Testis (tissue), 3 donors: ENCODE data around the gene ENTPD6. TPM values are rescaled to one million over a fixed set of nuclear protein-coding genes. Genes with fewer than 3 reads are reported as not detected.

Experiments
- DNase-seq: peaks from one replicate; pipeline ENCODE4 v3.0.0-alpha.2; 2019
- H3K27ac ChIP-seq, 2 donors: fragments of 200-600 bp; sonication (generic); one replicate each; pipeline ENCODE4 v1.5.1; 2019
- H3K27me3 ChIP-seq: fragments of 200-600 bp; sonication (generic); one replicate; pipeline ENCODE4 v1.5.1; 2019
- H3K36me3 ChIP-seq: fragments of 200-600 bp; sonication (generic); one replicate; pipeline ENCODE4 v1.5.1; 2017; ENCODE audit warnings: low read depth; ENCODE audit errors: missing control alignments
- H3K4me1 ChIP-seq: fragments of 200-600 bp; sonication (generic); one replicate; pipeline ENCODE4 v1.5.1; 2019
- H3K4me3 ChIP-seq, 2 donors: fragments of 200-600 bp; sonication (generic); one replicate each; pipeline ENCODE4 v1.5.1; 2017 to 2019
- H3K9me3 ChIP-seq: fragments of 200-600 bp; sonication (generic); one replicate; pipeline ENCODE4 v1.5.1; 2017
- CTCF ChIP-seq, 3 experiments: fragments of 450-650 bp in 2 of 3; fragments of 200-600 bp in 1 of 3; sonication (generic) in 1 of 3; IDR thresholded peaks; one replicate each; pipeline ENCODE4 v1.5.1; 2016 to 2019; ENCODE audit warnings: antibody characterized with exemption in 3 of 3, mild to moderate bottlenecking in 2 of 3, moderate library complexity in 1 of 3
- POLR2A ChIP-seq: fragments of 450-650 bp; IDR thresholded peaks from one replicate; pipeline ENCODE4 v1.6.1; 2017; ENCODE audit warnings: antibody characterized with exemption, mild to moderate bottlenecking, moderate library complexity
- WGBS, 2 donors: methylation state at CpG; one replicate each; pipeline ENCODE4 v1.1.5; 2018; 5-methylcytosine and 5-hydroxymethylcytosine counted together
- intact Hi-C: fragments of 100-400 bp; cut with DNase I; formaldehyde crosslinking; loops from one replicate; pipeline ENCODE4 v1.15.1; 2023; ENCODE audit warnings: low total_unique reads
- polyA plus RNA-seq: library from polyadenylated mRNA; stranded (reverse); fragments of 350-450 nt; fragmentation: Illumina TruSeq; extraction: RNeasy Lipid Tissue Mini Kit (QIAGEN cat#74804); gene quantifications from one replicate; pipeline ENCODE4 v1.2.3, GENCODE V29; 2014; ENCODE audit warnings: low read depth, low replicate concordance; ENCODE audit not compliant: insufficient read depth
- total RNA-seq, 2 donors: library from RNA; depleted of rRNA; stranded (reverse); fragments of >200 nt; gene quantifications; one replicate each; pipeline ENCODE4 v1.2.3, GENCODE V29; 2016

Gene ENTPD6
- total and polyA plus RNA-seq, 3 donors from 2014 or later, result 80.7 to 204 (median 157) TPM

GRCh38 chr20:25272223-25273000 is 76.9 kb downstream of the ENTPD6 start:
- no peaks in the 10 kb centered on the region for H3K36me3 ChIP-seq
- intact Hi-C loops, result no loop called here
- DNase-seq, result peak; percentile 12

GRCh38 chr20:25273046-25273445 is 77.5 kb downstream of the ENTPD6 start:
- DNase-seq, result peak; percentile 14
- H3K4me1 ChIP-seq, result peaks cover 20% of the 10 kb centered on the region
- no peaks in the 10 kb centered on the region for H3K9me3 ChIP-seq
- H3K27me3 ChIP-seq, result no peaks in the 10 kb centered on the region
- H3K27ac ChIP-seq, result peak overlapping the region in 1 of 2 donors; percentile 13
- no peak overlapping the region for H3K4me3 ChIP-seq
- H3K36me3 ChIP-seq, result no peaks in the 10 kb centered on the region
- 67 to 76% methylated on average over 8 to 10 of the region's 10 CpGs for WGBS, 2 donors
- intact Hi-C loops, result no loop called here
- TF ChIP-seq POLR2A (no peak), CTCF (IDR thresholded peaks at IDR 0.05) (no peak)

More at GRCh38 chr20:25272223-25273000, 76.9 kb downstream of the ENTPD6 start:
- TF ChIP-seq POLR2A (no peak), CTCF (IDR thresholded peaks at IDR 0.05) (no peak)
- 89 to 91% methylated on average over 19 of the region's 19 CpGs for WGBS, 2 donors
- Histone ChIP-seq H3K27me3 (no peaks in the 10 kb centered on the region), H3K4me3 (no peak overlapping the region), H3K9me3 (no peaks in the 10 kb centered on the region), H3K27ac (peak overlapping the region in 1 of 2 donors; percentile 13), H3K4me1 (peaks cover 20% of the 10 kb centered on the region)

GRCh38 chr20:25273541-25274358 is 78.2 kb downstream of the ENTPD6 start:
- Histone ChIP-seq H3K4me1 (peaks cover 20% of the 10 kb centered on the region), H3K27ac (peak overlapping the region; percentile 13 to 30), H3K27me3 (no peaks in the 10 kb centered on the region), H3K9me3 (no peaks in the 10 kb centered on the region), H3K36me3 (no peaks in the 10 kb centered on the region), H3K4me3 (no peak overlapping the region)
- WGBS, 2 donors, result 36 to 62% methylated on average over 20 of the region's 20 CpGs
- peak; percentile 67 for DNase-seq
- intact Hi-C loops, result no loop called here
- TF ChIP-seq CTCF (IDR thresholded peaks at IDR 0.05) (no peak), POLR2A (no peak)

GRCh38 chr20:25274481-25274880 is 79.0 kb downstream of the ENTPD6 start:
- Histone ChIP-seq H3K27ac (peak overlapping the region in 1 of 2 donors; percentile 30), H3K9me3 (no peaks in the 10 kb centered on the region), H3K36me3 (no peaks in the 10 kb centered on the region), H3K27me3 (no peaks in the 10 kb centered on the region), H3K4me3 (no peak overlapping the region), H3K4me1 (peaks cover 20% of the 10 kb centered on the region)
- DNase-seq, result peak; percentile 12
- WGBS, 2 donors, result 86 to 96% methylated on average over 17 to 20 of the region's 20 CpGs
- TF ChIP-seq CTCF (IDR thresholded peaks at IDR 0.05), result no peak
- TF ChIP-seq POLR2A, result no peak
- intact Hi-C loops, result no loop called here
